CD4-positive, alpha-beta T cell treated with Interleukin-21 for 1 hour (primary cell): ENCODE results near the gene MAP1LC3B.

Experiments
- DNase-seq: peaks from one replicate; pipeline ENCODE4 v3.0.0-alpha.2; 2020

Gene MAP1LC3B

DNA sequence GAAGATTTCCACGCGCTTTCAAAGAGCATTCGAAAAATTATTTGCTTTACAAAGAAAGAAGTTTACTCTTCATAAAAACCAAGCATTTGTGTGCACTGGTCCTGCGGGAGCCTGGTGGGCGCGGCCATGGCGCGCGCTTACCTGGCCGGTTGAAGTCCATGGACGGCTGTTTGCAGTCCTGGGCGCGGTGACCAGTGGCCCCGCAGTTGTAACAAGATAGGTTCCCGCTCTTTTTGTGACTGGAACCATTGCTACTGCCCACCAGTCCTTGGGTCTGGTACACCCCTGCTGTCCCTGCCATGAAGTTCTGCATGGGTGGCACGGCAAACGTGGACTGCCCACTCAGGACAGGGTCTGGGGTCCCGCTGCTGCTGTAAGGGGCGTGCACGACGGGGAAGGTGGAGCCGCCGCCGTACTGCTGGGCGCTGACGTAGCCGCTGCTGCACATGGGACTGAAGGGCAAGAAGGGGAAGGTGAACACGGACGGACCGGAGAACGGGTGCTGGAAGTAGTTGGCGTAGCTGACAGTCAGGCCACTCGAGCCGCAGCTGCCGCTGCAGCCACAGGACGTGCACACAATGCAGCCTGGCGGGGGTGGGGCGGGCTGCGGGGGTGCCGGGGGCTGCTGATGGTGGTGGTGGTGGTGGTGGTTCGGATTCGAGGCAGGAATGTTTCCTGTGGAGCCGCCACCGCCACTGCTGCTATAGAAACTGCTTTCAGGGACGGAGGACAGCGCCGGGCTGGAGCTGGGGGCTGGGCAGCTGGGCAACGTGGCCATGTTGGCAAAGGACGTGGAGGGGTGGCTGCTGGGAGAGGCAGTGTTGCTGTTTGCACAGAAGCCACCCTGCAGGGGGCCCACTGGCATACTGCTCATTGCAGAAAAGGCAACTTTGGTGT lies 19.5 kb downstream of the MAP1LC3B start:
- no peak for DNase-seq

DNA sequence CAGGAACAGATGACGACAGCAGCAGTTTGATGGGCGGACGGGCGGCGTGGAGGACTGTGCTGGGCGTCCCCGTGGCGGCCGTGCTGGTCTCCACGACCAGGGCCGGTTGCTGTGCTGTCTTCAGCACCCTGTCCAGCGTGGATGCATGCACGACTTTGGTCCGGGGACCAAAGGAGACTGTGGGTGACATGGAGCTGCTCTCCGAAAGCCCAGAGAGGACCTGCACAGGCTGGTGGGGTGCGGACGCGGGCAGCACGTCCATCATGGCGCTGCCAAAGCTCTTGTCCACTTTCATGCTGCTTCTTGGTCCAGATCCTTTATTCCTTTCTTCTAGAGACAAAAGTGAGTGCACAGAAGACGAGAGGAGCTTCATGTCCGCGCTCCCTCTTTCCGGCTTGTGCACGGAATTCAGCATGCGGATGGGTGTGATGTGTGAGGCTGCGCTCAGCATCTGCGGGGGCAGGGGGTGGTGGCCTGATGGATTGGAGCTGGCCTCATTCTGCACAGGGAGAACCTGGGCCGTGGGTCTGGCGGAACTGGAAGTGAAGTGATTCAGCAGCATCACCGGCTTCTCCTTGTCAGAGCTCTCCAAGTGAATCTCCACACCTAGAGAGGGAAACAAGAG lies 20.3 kb downstream of the MAP1LC3B start:
- no peak for DNase-seq

DNA sequence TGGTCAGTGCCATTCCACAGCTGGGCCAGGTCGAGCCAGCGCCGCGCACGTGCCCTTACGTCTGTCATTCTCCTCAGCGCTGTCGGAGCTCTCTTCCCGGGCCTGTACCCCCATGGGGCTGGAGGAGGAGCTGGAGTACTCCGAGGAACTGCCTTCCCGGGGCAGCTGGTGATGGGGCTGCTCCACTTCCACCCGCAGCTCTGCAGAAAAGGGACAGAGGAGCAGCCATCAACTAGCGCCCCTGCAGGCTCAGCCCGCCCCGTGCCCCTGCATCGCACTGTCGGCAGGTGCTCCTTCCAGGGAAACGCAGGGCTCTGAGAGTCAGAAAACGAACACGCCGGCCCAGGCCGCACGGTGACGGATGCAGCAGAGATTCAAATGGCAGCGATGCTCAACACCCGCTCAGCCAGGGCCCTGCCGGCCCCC lies 20.9 kb downstream of the MAP1LC3B start:
- no peak for DNase-seq

DNA sequence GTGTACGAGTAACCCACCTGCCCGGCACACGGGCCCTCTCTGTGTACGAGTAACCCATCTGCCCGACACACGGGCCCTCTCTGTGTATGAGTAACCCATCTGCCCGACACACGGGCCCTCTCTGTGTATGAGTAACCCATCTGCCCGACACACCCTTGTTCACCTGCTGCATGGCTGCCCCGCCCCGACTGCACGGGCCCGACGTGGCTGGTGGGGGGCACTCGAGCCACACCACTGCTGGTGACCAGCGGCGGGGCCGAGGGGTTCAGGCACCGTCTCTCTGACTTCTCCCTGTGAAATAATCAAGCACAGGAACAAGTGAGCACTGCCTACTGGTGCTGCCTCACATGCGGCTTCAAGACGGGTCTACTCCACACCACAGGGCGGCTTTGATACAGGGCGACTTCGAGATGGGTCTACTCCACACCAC lies 22.1 kb downstream of the MAP1LC3B start:
- DNase-seq, result no peak

DNA sequence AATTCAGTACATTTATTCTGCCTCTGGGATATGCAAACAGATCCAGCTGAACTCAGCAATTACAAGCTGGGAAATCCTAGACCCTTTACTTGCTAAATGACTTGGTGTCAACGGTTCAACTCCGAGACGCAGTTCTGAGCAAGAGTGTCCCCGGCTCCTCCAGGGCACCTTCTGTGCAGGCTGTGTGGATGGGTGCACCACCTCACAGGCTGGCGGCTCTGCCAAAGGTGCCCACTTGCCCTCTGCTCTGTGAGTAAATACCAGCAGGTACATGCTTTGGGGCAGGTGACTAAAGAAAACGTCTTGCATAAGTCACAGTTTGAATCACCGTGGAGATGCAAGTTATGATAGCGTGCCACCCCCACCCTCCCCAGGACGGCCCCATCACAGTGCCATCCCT lies 23.3 kb downstream of the MAP1LC3B start:
- no peak for DNase-seq

DNA sequence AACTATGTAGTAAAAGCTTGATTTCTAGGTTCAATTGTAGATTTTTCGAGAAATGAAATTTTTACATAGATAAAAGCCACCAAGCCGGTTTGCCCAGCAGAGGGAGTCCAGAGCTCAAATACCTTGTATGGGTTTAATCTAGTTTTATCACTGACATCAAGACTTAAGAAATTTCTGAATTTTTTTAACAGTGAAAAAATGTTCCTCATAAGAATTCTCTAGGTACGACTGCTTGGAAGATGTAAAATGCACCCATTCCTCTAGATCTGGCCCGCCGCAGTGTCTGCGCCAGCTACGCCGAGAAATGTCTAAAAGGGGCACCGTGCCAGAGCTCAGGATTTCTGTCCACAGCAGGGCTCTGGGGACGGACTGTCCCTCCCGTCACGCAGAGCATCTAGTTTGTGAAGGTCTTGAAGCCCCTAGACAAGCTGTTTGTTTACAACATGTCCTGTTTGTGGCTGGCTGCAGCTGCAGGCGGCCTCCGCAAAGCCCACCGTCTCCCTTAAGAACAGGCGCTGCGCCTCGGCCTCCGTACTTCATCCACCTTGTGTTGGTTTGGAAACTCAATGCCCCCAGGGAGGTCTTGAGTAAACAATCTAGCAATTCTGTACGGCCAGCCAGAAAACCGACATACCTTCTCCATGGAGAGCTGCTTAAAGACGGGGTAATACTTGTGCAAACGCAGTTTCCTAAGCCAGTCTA lies 24.8 kb downstream of the MAP1LC3B start:
- peak; percentile 30 for DNase-seq

DNA sequence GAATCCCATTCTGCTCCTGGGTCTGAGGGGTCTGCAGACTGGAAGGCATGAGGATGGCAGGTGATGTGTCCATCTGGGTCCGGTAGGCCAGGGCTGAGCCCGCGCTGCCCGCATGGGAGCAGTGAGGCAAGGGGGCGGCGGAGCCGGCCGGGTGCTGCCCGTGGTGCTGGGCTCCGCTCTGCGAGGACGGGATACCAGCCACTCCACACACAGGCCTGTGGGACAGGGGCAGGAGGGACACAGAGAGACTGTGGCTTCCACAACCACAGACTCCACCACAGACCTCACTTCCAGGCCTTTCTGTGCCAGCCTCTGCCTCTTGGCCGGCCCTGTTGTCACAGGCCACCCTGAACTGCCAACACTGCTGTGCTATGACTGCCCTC lies 25.4 kb downstream of the MAP1LC3B start:
- no peak for DNase-seq

DNA sequence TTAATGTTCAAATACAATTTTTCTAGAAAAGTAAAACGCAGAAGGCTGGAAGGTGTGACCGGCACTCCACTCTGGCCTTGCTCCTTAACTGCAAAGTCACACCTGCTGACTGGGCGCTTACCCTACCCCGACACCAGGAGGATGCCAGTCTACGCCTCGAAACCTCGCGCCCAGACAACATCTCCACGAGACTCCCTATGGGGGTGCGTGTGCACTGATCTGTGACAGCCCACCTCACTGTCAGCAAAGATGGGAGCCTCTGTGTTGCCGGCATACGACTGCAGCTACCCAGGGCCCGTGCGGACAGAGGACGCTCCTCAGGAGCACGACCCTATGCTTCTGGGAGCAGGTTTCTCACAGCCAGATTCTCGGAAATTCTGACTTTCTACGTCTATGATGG lies 26.1 kb downstream of the MAP1LC3B start:
- no peak for DNase-seq

DNA sequence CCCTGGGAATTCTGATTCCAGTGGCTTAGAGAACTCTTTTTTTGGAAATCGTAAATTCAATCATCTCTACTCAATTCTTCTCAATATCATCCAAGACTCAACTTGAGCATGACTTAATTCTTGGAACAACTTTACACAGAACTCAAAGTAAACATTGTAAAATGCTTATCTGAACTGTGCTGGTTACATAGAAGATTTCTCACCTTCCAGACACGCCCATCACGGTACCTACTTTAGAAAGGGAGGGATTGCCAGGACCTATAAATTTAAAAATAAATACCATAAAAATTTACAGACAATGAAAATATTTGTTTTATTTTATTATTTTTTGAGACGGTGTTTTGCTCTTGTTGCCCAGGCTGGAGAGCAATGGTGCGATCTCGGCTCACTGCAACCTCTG lies 26.5 kb downstream of the MAP1LC3B start:
- DNase-seq, result no peak

DNA sequence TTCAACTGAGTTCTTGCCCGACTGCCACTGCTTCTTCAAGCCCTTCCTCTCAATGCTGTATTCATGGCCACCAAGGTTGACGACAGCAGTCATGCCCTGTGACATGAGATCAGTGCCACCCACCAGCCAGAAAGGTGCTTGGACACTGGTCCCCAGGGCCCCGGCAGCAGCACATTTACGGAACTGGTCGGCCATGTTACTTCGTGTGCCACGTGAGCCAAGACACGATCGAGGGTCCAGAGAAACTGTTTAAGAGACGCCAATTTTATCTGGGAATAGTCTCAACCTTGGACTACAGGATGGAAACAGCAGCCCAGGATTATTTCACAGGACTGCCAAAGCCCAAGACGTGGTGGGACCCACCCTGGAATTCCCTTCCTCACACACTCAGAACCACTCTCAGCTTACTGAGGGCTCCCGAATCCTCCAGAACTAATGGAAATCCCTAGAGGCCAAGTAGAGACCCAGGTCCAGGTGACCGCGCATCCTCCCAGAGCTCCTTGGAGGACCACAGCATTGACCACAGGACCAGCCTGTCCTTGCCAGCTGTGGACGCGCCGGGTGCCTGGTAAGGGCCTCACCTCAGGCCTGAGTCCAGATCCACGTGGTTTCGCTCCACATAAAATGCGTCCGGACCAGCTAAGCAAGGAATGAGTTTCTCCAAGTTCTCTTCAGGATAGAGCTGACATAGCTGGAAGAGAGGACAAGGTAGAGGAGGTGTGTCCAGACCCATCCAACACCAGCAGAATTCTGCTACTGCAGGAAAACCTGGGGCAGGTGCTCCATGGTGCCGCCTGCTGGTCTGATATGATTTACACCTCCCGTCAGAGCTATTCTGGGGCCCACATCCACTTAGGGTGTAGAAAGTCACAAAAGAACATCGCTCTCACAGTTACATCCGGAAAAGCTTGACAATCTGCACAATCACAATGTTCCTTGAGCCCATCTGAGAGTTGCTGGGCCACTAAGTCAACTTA lies 28.2 kb downstream of the MAP1LC3B start:
- no peak for DNase-seq

DNA sequence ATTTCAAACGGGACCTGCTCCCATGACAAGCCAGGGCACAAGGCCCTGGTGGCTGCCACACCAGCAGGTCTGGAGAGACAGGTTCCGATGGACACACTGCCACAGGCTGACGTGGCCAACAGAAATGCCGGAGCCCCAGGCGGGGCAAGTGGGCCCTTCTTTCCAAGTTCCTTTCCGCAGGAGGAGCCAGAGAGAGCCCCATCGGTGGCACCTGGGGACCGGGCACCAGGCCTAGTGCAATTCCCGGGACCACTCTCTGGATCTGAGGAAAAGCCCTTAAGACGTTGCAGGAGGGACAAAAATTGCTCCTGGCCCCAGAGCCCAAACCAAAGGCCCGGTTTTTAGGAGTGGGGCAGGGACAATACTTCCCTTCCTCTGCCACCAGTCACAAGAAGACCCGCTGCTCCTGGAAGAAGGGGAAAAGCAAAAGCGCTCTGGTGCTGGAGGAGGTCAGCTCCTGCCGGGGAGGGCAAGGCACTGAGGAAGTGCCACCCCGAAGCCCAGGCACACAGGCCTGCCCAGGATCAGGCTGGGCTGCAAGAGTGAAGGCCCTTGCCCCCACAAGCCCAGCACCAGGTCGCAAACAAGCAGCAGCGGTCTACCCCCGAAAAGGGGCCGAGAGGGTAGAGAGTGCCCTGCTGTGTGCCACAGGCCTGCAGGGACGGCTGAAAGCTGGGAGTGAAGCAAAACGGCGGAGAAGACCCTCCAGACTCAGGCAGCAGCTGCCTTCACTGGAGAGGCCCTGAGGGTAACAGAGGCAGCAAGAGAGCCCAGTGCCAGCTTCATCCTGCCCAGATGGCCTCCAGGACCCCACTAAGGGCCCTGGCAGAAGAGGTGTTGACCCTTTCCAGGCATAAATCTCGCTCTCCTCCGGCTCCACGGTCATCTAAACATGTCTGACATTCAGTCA lies 29.1 kb downstream of the MAP1LC3B start:
- DNase-seq, result no peak

DNA sequence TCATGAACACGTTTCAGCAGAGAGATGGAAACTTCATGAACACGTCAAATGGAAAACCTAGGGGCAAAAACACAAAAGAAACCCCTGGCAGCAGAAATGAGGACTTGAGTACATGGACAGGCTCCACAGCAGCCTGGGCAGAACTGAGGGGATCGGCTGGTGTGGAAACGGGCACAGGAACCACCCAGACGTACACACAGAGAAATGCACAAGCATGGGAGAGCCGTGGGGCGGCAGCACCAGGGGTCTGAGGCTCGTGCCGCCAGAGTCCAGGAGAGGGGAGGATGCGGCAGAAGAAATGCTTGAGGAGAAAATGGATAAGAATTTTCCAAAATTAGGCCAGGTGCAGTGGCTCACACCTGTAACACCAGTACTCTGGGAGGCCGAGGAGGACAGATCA lies 30.0 kb downstream of the MAP1LC3B start:
- no peak for DNase-seq

DNA sequence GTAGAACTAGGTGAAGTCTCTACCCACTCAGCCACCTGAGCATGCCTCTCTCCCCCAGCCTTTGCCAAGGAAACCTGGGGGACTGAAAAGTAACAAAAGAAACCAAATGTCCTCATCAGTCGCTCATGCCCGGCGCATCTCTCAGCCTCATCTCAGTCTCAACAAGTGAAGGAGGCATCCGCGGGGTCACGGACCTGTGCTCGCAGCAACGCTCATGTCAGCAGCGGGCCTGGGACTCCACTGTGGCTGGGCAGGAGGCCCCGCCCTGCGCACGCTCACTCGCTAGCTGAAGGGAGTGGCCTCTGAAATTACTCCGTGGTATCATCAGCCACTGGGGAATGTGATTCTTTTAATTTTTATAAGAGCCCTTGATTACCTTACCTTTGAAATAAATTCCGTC lies 31.3 kb downstream of the MAP1LC3B start:
- DNase-seq, result no peak

DNA sequence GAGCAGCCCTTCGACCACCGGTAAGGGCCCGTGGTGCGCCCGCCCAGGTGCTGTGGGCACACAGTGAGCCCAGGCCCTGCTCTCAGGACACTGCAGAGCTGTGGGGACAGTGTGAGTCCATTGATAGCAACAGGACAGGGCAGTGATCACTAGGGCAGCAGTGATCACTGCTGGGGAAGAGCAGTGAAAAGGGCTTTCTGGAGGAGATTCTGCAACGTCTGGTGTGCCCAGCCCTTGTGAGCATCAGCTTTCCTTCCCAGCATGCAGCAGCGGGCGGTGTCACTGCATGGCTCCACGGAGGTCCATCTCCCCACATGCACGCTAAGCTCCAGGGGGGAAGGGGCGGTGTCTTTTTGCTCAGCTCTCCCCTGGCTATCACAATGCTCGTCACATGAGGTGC lies 32.1 kb downstream of the MAP1LC3B start:
- no peak for DNase-seq

DNA sequence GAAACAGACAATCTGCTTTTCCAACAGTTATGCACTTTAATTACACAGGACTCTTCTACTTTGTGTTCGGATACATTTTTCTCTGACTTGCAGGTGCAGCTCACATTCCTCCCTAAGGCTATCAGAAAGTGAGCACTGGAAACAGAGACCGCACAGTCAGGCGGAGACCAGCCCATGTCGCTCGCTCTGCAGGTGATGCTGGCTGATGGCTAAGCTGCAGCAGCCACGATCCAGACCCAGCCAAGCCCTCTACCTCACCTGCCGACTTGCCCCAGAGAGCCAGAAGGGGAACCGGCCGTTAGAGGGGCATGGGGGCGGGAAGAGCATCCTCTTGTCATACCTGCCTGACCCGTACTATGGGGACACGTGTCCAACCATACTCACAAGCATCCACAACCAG lies 33.8 kb downstream of the MAP1LC3B start:
- DNase-seq, result no peak

DNA sequence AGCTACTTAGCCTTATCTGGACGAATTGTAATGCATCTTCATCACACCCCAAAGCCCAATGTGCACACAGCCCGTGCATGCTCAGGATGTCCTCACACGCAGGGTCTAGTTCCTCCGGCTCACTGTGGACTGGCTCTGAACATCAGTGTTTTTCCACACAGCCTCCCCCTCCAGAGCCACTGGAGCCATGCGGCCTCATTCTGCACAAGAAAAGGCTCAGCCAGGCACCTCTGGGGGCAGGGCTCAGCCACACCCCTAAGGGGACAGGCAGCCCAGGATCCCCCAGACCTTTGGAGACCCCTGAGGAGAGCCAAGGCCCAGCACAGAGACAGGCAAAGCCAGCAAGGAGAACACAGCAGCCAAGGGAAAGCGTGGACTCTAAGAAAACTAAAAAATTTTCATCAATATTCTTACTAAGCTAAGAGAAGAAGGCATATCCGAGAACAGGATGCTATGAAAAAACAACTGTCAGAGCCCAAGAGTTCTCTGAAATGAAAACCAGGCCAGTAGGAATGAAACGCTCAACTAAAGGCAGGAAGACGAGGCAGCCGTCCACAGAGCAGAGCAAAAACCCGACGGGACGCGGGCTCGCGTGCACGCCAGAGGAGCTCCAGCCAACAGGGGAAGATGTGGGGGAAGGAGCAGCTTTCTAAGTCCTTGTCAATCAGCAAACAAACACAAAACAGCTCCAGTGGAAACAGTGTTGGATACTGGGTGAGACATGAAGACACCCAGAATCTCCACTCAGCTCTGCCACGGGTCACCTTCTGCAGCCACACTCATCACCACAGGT lies 34.5 kb downstream of the MAP1LC3B start:
- no peak for DNase-seq

DNA sequence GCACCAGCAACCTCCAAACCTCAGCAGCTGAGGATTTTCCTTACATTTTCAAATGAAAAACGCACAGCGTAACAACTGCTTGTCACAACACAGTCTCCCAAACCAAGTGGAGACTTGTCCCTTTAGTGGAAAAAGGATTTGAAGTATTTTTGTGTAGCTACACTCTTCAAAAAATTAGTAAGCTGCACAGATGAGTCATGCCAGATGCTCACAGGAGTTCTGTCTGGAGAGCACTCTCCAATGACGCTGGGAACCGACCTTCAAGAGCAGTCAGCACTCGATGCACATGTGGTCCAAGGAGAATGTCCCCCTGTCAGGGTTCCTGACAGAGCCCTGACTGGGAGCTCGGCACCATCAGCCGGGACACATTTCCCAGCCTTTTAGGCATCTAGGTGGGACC lies 39.8 kb downstream of the MAP1LC3B start:
- no peak for DNase-seq

DNA sequence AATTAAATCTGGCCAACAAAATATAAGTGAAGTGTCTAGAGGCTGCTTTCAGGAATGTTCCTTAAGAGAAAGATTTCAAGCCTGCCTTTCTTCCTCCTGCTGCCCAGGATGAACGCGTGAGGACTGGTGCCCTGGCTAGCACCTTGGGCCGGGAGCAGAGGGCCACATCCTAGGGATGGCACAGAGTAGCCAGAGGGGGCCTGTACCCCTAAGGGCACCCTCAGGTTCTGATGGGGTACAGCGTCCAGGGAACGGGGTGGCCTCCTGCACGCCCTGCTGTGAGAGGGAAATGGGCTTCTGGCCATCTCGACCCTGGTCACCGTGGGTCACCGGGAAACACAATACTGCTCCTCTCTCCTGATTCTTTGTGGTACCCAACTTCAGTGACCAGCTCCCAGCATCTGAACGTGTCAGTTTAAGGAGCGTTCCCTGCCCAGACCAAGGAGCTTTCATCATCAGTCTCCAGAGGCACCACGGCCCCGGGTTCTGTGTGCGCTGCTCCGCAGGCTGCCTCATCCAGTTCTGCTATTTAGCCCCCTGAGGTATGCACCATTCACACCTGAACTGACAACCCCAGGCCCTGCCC lies 40.3 kb downstream of the MAP1LC3B start:
- no peak for DNase-seq

DNA sequence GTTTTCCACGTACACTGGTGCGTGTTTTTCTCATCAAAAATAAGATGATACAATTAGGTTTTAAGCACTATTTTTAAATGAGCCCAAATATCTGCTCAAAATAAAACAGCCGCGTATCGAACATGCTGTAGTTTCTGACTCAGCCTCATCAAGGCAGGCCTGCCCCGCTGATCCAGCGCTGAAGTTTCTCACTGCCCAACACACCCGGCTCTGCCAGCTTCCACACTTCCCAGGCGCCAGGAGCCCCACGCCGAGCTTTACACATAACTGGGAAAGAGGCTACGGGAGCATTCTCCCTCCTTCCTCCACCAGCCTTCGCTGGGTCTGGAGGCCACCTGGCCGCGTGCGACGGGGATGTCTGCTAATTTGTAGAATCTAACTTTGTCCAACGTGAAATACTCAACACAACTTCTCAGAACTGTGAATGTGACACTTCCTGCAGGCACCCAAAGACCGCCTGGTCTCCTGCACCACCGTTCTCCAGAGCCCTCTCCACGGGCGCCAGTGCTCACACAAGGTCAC lies 42.1 kb downstream of the MAP1LC3B start:
- DNase-seq, result no peak
